Mammary epithelial cell (primary cell): Measurements from ENCODE around the gene AZI2.

Experiments used
- CTCF ChIP-seq, 2 donors: IDR thresholded peaks in 1 of 2; conservative IDR thresholded peaks in 1 of 2; 2 replicates each; pipeline ENCODE4 v1.5.1; 2011 to 2012; ENCODE audit warnings: inconsistent platforms in 2 of 2, low read length in 2 of 2, mild to moderate bottlenecking in 2 of 2, control low read depth in 1 of 2, low read depth in 1 of 2; ENCODE audit not compliant: insufficient read depth in 1 of 2; ENCODE audit errors: extremely low read depth in 1 of 2
- EZH2 ChIP-seq: IDR thresholded peaks from 2 replicates; pipeline ENCODE4 v1.6.1; 2012; ENCODE audit warnings: low read length, inconsistent platforms, borderline replicate concordance

- no peak for TF ChIP-seq EZH2
- no peak for TF ChIP-seq CTCF (conservative IDR thresholded peaks at IDR 0.05 in 1 of 2, IDR thresholded peaks at IDR 0.05 in 1 of 2; ENCODE audit: extremely low read depth in 1 of 2, insufficient read depth in 1 of 2, low read depth in 1 of 2, low read length in 2 of 2)
Measured at GRCh38 chr3:28335246-28335645, 13.4 kb downstream of the AZI2 start.
